Endothelial cell of umbilical vein (primary cell): ENCODE data around the gene CCDC177. TPM values are rescaled to one million over a fixed set of nuclear protein-coding genes. Genes with fewer than 3 reads are reported as not detected.
A peak's percentile ranks its signal among the peaks of the same experiment; 100 is the strongest.

Experiments
- BruUV-seq: library from RNA; stranded (reverse); fragments of 400-500 nt; replicated peaks from 2 replicates; lab custom pipeline; 2021; lab: Mats Ljungman, UMichigan
- CTCF ChIA-PET: fragments of 300-600, 350-600 bp; sonication (Branson Sonifier 250); formaldehyde crosslinking; loops from one replicate; lab custom pipeline; 2021; ENCODE audit warnings: antibody characterized with exemption, inconsistent platforms; lab: Charles Lee
- POLR2A ChIA-PET: fragments of 300-600, 350-600 bp; sonication (Branson Sonifier 250); formaldehyde crosslinking; loops from one replicate; lab custom pipeline; 2021; ENCODE audit warnings: antibody characterized with exemption, inconsistent platforms; lab: Charles Lee
- DNase-seq: peaks from one replicate; pipeline ENCODE4 v3.0.0-alpha.2; 2011; ENCODE audit warnings: low read depth, low spot score
- FAIRE-seq: peaks from 2 replicates; lab custom pipeline; 2011; peaks lifted over from hg19 to GRCh38; lab: Jason Lieb, UNC
- H2AFZ ChIP-seq: 2 replicates; pipeline ENCODE4 v1.6.0; 2012; ENCODE audit warnings: low read depth, low read length, control low read depth, inconsistent platforms
- H3K27ac ChIP-seq: 2 replicates; pipeline ENCODE4 v1.5.1; 2011; ENCODE audit warnings: low read depth, mild to moderate bottlenecking, control low read depth, low read length, moderate library complexity; ENCODE audit not compliant: insufficient read depth
- H3K27me3 ChIP-seq, 2 experiments: 2 replicates each; pipeline versions ENCODE4 v1.6.0 to v1.6.1; 2011; ENCODE audit warnings: low read length in 2 of 2, mixed read lengths in 1 of 2; ENCODE audit not compliant: control insufficient read depth in 2 of 2, insufficient read depth in 2 of 2
- H3K36me3 ChIP-seq, 2 experiments: 2 replicates in 1 of 2; 3 replicates in 1 of 2; pipeline ENCODE4 v1.5.1; 2011; ENCODE audit warnings: low read length in 2 of 2, mild to moderate bottlenecking in 1 of 2, moderate library complexity in 1 of 2; ENCODE audit not compliant: control insufficient read depth in 2 of 2, insufficient read depth in 2 of 2; ENCODE audit errors: extremely low read depth in 1 of 2
- H3K4me1 ChIP-seq: 3 replicates; pipeline ENCODE4 v1.5.1; 2011; ENCODE audit warnings: mild to moderate bottlenecking, low read length; ENCODE audit not compliant: control insufficient read depth, insufficient read depth; ENCODE audit errors: extremely low read depth
- H3K4me2 ChIP-seq: 2 replicates; pipeline ENCODE4 v1.6.1; 2011; ENCODE audit warnings: low read length, control low read depth, mixed read lengths; ENCODE audit not compliant: insufficient read depth
- H3K4me3 ChIP-seq, 3 experiments: fragments of 200-600 bp in 1 of 3; sonication (generic), shearing (Covaris generic) in 1 of 3; replicated peaks in 1 of 3; 2 replicates each; pipeline ENCODE4 v1.5.1; 2011 to 2016; ENCODE audit warnings: control low read depth in 3 of 3, low read length in 3 of 3, mild to moderate bottlenecking in 2 of 3, inconsistent platforms in 1 of 3, low read depth in 1 of 3, moderate library complexity in 1 of 3; ENCODE audit not compliant: insufficient read depth in 1 of 3
- H3K79me2 ChIP-seq: 2 replicates; pipeline ENCODE4 v1.6.0; 2012; ENCODE audit warnings: low read length, inconsistent platforms; ENCODE audit not compliant: control insufficient read depth, insufficient read depth
- H3K9ac ChIP-seq: replicated peaks from 2 replicates; pipeline ENCODE3; 2011; ENCODE audit warnings: low read length, control low read depth; ENCODE audit not compliant: insufficient read depth; ENCODE audit errors: extremely low read depth
- H3K9me1 ChIP-seq: replicated peaks from 3 replicates; pipeline ENCODE4 v1.6.0; 2011; ENCODE audit warnings: mild to moderate bottlenecking, low read length; ENCODE audit not compliant: control insufficient read depth, insufficient read depth; ENCODE audit errors: extremely low read depth
- H3K9me3 ChIP-seq: replicated peaks from 2 replicates; pipeline ENCODE4 v1.5.1; 2012; ENCODE audit warnings: low read length, inconsistent platforms; ENCODE audit not compliant: control insufficient read depth, insufficient read depth
- H4K20me1 ChIP-seq: replicated peaks from 2 replicates; pipeline ENCODE3; 2011; ENCODE audit warnings: mild to moderate bottlenecking, low read length; ENCODE audit not compliant: control insufficient read depth, insufficient read depth; ENCODE audit errors: extremely low read depth
- CTCF ChIP-seq, 2 donors: IDR thresholded peaks; 1 replicate in 1 of 2; 2 replicates in 1 of 2; pipeline ENCODE4 v1.5.1; 2011; ENCODE audit warnings: low read length in 2 of 2, mild to moderate bottlenecking in 2 of 2, moderate library complexity in 2 of 2, control low read depth in 1 of 2, inconsistent platforms in 1 of 2, low read depth in 1 of 2; ENCODE audit not compliant: insufficient read depth in 1 of 2; ENCODE audit errors: extremely low read depth in 1 of 2
- EZH2 ChIP-seq: IDR thresholded peaks from 2 replicates; pipeline ENCODE4 v1.6.1; 2012; ENCODE audit warnings: borderline replicate concordance, low read depth, mild to moderate bottlenecking, moderate library complexity, low read length, inconsistent platforms; ENCODE audit not compliant: severe bottlenecking
- FOS ChIP-seq: IDR thresholded peaks from 2 replicates; pipeline ENCODE4 v1.6.1; 2011; ENCODE audit warnings: mild to moderate bottlenecking, low read length, moderate library complexity, borderline replicate concordance; ENCODE audit not compliant: insufficient read depth
- GATA2 ChIP-seq: IDR thresholded peaks from 2 replicates; pipeline ENCODE4 v1.7.0; 2011; ENCODE audit warnings: low read depth, mild to moderate bottlenecking, moderate library complexity, mixed read lengths, low read length; ENCODE audit not compliant: insufficient read length, insufficient read depth
- JUN ChIP-seq: IDR thresholded peaks from 2 replicates; pipeline ENCODE4 v1.6.1; 2011; ENCODE audit warnings: borderline replicate concordance, low read depth; ENCODE audit not compliant: insufficient read length, insufficient read depth
- MAX ChIP-seq: IDR thresholded peaks from 2 replicates; pipeline ENCODE4 v1.6.1; 2011; ENCODE audit not compliant: insufficient read depth, insufficient read length
- MYC ChIP-seq: IDR thresholded peaks from one replicate; pipeline ENCODE4 v1.6.1; 2011; ENCODE audit warnings: mild to moderate bottlenecking, low read depth, low read length
- POLR2A ChIP-seq: IDR thresholded peaks from 2 replicates; pipeline ENCODE4 v1.6.1; 2012; ENCODE audit warnings: low read depth, mild to moderate bottlenecking, control low read depth, low read length
- POLR2AphosphoS5 ChIP-seq: IDR thresholded peaks from 2 replicates; pipeline ENCODE4 v1.6.1; 2012; ENCODE audit warnings: low read depth, mild to moderate bottlenecking, control low read depth, low read length, moderate library complexity; ENCODE audit not compliant: insufficient read depth
- dilution Hi-C: fragments of 300-500 bp; cut with MboI; formaldehyde crosslinking; loops from one replicate; pipeline ENCODE4 v1.15.0; 2019; ENCODE audit warnings: low sequenced_read_pairs; ENCODE audit not compliant: extremely low pct_ligation_motif_present
- intact Hi-C: fragments of 100-400 bp; cut with micrococcal nuclease; formaldehyde crosslinking; loops from one replicate; pipeline ENCODE4 v1.10.0; 2022
- polyA plus RNA-seq, 4 experiments: library from polyadenylated mRNA; depleted of rRNA in 3 of 4; stranded (reverse) in 3 of 4; unstranded in 1 of 4; fragments of >200 nt; gene quantifications; 2 replicates each; pipeline versions ENCODE4 v1.2.1 to v1.2.3, GENCODE V29; 2011 to 2012; ENCODE audit warnings: missing spikeins in 1 of 4
- total RNA-seq: library from RNA; stranded (reverse); gene quantifications from 2 replicates; pipeline ENCODE4 v1.2.3, GENCODE V29; 2021

CCDC177 gene
- total and polyA plus RNA-seq, 2 donors (not counting 3 experiments of a cell fraction or from before 2014, with no cell fraction given) = not detected

GRCh38 chr14:69586404-69586803 lies 11.7 kb upstream of the CCDC177 start:
- DNase-seq (peak; percentile 90), FAIRE-seq (peak; percentile 91)
- Histone ChIP-seq H3K4me1 (peaks cover 20% of the 10 kb centered on the region), H3K27me3 (no peaks in the 10 kb centered on the region), H3K9me3 (no peaks in the 10 kb centered on the region), H4K20me1 (no peaks in the 10 kb centered on the region), H3K27ac (no peak overlapping the region), H3K36me3 (no peaks in the 10 kb centered on the region), H3K79me2 (no peaks in the 10 kb centered on the region), H3K4me2 (peak overlapping the region; percentile 40), H3K9ac (no peak overlapping the region), H2AFZ (no peak overlapping the region), H3K9me1 (no peaks in the 10 kb centered on the region), H3K4me3 (no peak overlapping the region)
- TF ChIP-seq FOS (no peak), GATA2 (peak; percentile 48), POLR2A (no peak), EZH2 (no peak), MAX (no peak), JUN (peak; percentile 38)
- dilution Hi-C loops (no loop called here), intact Hi-C loops (loop anchor here (1.0 to 5.0 kb wide), 3 partner anchors 25 to 441 kb away; partner anchors contain the start of gene SUSD6)
- no TSS peak for BruUV-seq
- ChIA-PET CTCF (interaction anchor here (0.7 to 5.0 kb wide), 12 partner anchors 15 to 488 kb away, joined by 3 to 135 read pairs (median 7); partner anchors contain the start of gene SUSD6), POLR2A (no interaction called here)

- H4K20me1 ChIP-seq = no peaks in the 10 kb centered on the region
- CTCF ChIA-PET = interaction anchor here (0.6 to 5.0 kb wide), 37 partner anchors 9 to 447 kb away, joined by 3 to 135 read pairs (median 4); partner anchors contain the start of genes CCDC177, SRSF5 and SUSD6
- no peaks in the 10 kb centered on the region for H3K79me2 ChIP-seq
- no TSS peak for BruUV-seq
- H3K4me2 ChIP-seq = no peak overlapping the region
- DNase-seq (no peak), FAIRE-seq (no peak)
- H3K9me3 ChIP-seq = no peaks in the 10 kb centered on the region
- intact Hi-C loops = loop anchor here (2.0 kb wide), 1 partner anchor 182 kb away; the partner anchor contains the start of gene SRSF5
- H3K27me3 ChIP-seq = peaks cover under 1 to 2% of the 10 kb centered on the region in 2 experiments
- H3K9ac ChIP-seq = no peak overlapping the region
- no peak overlapping the region for H3K27ac ChIP-seq
- H3K4me3 ChIP-seq = no peak overlapping the region
- H3K4me1 ChIP-seq = peaks cover 20% of the 10 kb centered on the region
- POLR2A ChIA-PET = no interaction called here
- H2AFZ ChIP-seq = no peak overlapping the region
- dilution Hi-C loops = no loop called here
- no peaks in the 10 kb centered on the region for H3K36me3 ChIP-seq
- no peak for TF ChIP-seq JUN
- no peak for TF ChIP-seq MYC
- no peak for TF ChIP-seq POLR2A
- TF ChIP-seq CTCF (IDR thresholded peaks at IDR 0.05; ENCODE audit: extremely low read depth in 1 of 2, insufficient read depth in 1 of 2, low read depth in 1 of 2, low read length in 2 of 2) = no peak
- TF ChIP-seq POLR2AphosphoS5 = no peak
- no peak for TF ChIP-seq FOS
- TF ChIP-seq MAX = no peak
- no peak for TF ChIP-seq EZH2
- no peak for TF ChIP-seq GATA2
- no peaks in the 10 kb centered on the region for H3K9me1 ChIP-seq
Measured at GRCh38 chr14:69584389-69584788, 9.7 kb upstream of the CCDC177 start.
